HepG2 (cell line): ENCODE data around the gene PXMP4. TPM values are rescaled to one million over a fixed set of nuclear protein-coding genes. Genes with fewer than 3 reads are reported as not detected.
A peak's percentile ranks its signal among the peaks of the same experiment; 100 is the strongest.

Experiments
- FOXC1 ChIP-seq: sonication (generic); formaldehyde crosslinking; IDR thresholded peaks from 2 replicates; pipeline ENCODE4 v1.8.0; 2022; ENCODE audit warnings: mild to moderate bottlenecking, missing genetic modification reagents, borderline replicate concordance
- FOXP4 ChIP-seq: sonication (generic); formaldehyde crosslinking; IDR thresholded peaks from 2 replicates; pipeline ENCODE4 v1.4.0; 2020; ENCODE audit warnings: missing genetic modification reagents
- PAXIP1 ChIP-seq: sonication (generic); formaldehyde crosslinking; conservative IDR thresholded peaks from 2 replicates; pipeline ENCODE4 v1.4.0; 2020; ENCODE audit warnings: mild to moderate bottlenecking, missing genetic modification reagents, moderate library complexity
- PRPF4 ChIP-seq: fragments of 200-400 bp; formaldehyde crosslinking; IDR thresholded peaks from 2 replicates; pipeline ENCODE4 v1.6.1; 2016; ENCODE audit warnings: low read length, low read depth; ENCODE audit not compliant: poor library complexity, severe bottlenecking
- USF2 ChIP-seq, 2 experiments: sonication (generic) in 1 of 2; formaldehyde crosslinking in 1 of 2; IDR thresholded peaks; 2 replicates each; pipeline versions ENCODE4 v1.5.1 to v1.6.1; 2011 to 2020; ENCODE audit warnings: borderline replicate concordance in 1 of 2, low read depth in 1 of 2, low read length in 1 of 2, mild to moderate bottlenecking in 1 of 2, missing genetic modification reagents in 1 of 2, moderate library complexity in 1 of 2
- ZNF770 ChIP-seq: sonication (generic); formaldehyde crosslinking; IDR thresholded peaks from 2 replicates; pipeline ENCODE4 v1.5.0; 2020; ENCODE audit warnings: mild to moderate bottlenecking, missing genetic modification reagents
- ZNF773 ChIP-seq: sonication (generic); formaldehyde crosslinking; IDR thresholded peaks from 2 replicates; pipeline ENCODE4 v1.4.0; 2020; ENCODE audit warnings: missing genetic modification reagents, borderline replicate concordance
- ZNF784 ChIP-seq: sonication (generic); formaldehyde crosslinking; IDR thresholded peaks from 2 replicates; pipeline ENCODE4 v1.5.1; 2020; ENCODE audit warnings: missing genetic modification reagents, mild to moderate bottlenecking, borderline replicate concordance
- polyA plus RNA-seq, 8 experiments: library from polyadenylated mRNA; depleted of rRNA in 3 of 8; stranded (reverse) in 7 of 8; unstranded in 1 of 8; fragments of >200 nt; fragmentation: Illumina TruSeq in 4 of 8; extraction: Trizol in 4 of 8; gene quantifications; 2 replicates each; pipeline versions ENCODE4 v1.2.1 to v1.2.3, GENCODE V29; 2011 to 2016; ENCODE audit warnings: low read depth in 4 of 8, missing spikeins in 1 of 8, mixed read lengths in 1 of 8; ENCODE audit not compliant: insufficient read depth in 1 of 8
- total RNA-seq, 5 experiments: library from RNA; depleted of rRNA; stranded (reverse); fragments of >200 nt; fragmentation: Illumina TruSeq; extraction: Trizol; gene quantifications; 2 replicates each; pipeline ENCODE4 v1.2.3, GENCODE V29; 2016; ENCODE audit warnings: low read depth in 1 of 5

PXMP4 gene
- total and polyA plus RNA-seq, 2 of the 13 experiments (the other 11 are each of a cell fraction or from before 2014, with no cell fraction given) = not detected

GRCh38 chr20:33667676-33668465, 52.2 kb downstream of the PXMP4 start (continued):
- TF ChIP-seq ZNF784 (CRISPR knock-in tag) = peak; percentile 70; the same call in 1 of the 2 replicates
- peak; percentile 71 for TF ChIP-seq PRPF4
- TF ChIP-seq PAXIP1 (CRISPR knock-in tag) = no peak
- no peak for TF ChIP-seq FOXP4 (CRISPR knock-in tag)
- no peak for TF ChIP-seq USF2 (IDR thresholded peaks at IDR 0.05; ENCODE audit: low read depth, low read length)
- no peak for TF ChIP-seq USF2 (CRISPR knock-in tag; IDR thresholded peaks at IDR 0.05; ENCODE audit: borderline replicate concordance)
- peak; percentile 63; the same call in 1 of the 2 replicates for TF ChIP-seq FOXC1 (CRISPR knock-in tag)
- no peak for TF ChIP-seq ZNF773 (CRISPR knock-in tag)
- TF ChIP-seq ZNF770 (CRISPR knock-in tag) = no peak
